PFSK-1 (cell line): ENCODE results near the gene DAGLA.

Source experiments
- FOXP2 ChIP-seq: optimal IDR thresholded peaks from 2 replicates; pipeline ENCODE3; 2011; ENCODE audit warnings: borderline replicate concordance, control low read depth, inconsistent platforms; ENCODE audit not compliant: insufficient read depth; ENCODE audit errors: extremely low read length, extremely low read depth
- POLR2AphosphoS5 ChIP-seq: IDR thresholded peaks from 2 replicates; pipeline ENCODE4 v1.6.1; 2012; ENCODE audit warnings: low read depth, mild to moderate bottlenecking, control low read depth, low read length, moderate library complexity
- SIN3A ChIP-seq: IDR thresholded peaks from 2 replicates; pipeline ENCODE4 v1.6.1; 2012; ENCODE audit warnings: mild to moderate bottlenecking, low read length, moderate library complexity, borderline replicate concordance; ENCODE audit not compliant: insufficient read depth
- TAF1 ChIP-seq: IDR thresholded peaks from 2 replicates; pipeline ENCODE4 v1.6.1; 2012; ENCODE audit warnings: low read length, control low read depth, borderline replicate concordance; ENCODE audit not compliant: insufficient read depth
- TF ChIP-seq, protein P1 (sequence below), 2 experiments: IDR thresholded peaks; 2 replicates each; pipeline versions ENCODE4 v1.6.1 to v1.8.0; 2011 to 2012; ENCODE audit warnings: low read depth in 2 of 2, low read length in 2 of 2, control low read depth in 1 of 2, inconsistent platforms in 1 of 2, mild to moderate bottlenecking in 1 of 2, moderate library complexity in 1 of 2; ENCODE audit not compliant: insufficient read depth in 1 of 2

Gene DAGLA

DNA sequence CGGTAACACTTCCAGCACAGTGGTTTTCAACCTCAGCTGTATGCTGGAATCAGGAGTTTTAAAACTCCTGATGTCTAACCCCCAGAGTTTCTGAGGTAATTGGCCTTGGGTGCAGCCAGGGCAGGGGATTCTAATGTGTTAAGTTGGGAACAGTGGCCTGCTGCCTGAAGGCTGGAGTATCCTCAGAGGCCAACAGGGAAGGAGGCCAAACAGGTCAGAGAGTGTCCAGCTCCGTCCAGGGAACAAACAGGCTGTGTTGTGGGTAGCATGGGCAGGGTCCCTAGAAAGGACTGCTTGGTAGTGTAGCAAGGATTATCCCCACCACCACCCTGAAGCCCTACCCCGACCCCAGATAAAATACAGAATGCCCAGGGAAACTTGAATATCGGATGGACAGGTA, 10.8 kb upstream of the DAGLA start:
- TF ChIP-seq SIN3A (no peak), TAF1 (no peak), POLR2AphosphoS5 (no peak), FOXP2 (no peak)
- TF ChIP-seq, protein P1, sequence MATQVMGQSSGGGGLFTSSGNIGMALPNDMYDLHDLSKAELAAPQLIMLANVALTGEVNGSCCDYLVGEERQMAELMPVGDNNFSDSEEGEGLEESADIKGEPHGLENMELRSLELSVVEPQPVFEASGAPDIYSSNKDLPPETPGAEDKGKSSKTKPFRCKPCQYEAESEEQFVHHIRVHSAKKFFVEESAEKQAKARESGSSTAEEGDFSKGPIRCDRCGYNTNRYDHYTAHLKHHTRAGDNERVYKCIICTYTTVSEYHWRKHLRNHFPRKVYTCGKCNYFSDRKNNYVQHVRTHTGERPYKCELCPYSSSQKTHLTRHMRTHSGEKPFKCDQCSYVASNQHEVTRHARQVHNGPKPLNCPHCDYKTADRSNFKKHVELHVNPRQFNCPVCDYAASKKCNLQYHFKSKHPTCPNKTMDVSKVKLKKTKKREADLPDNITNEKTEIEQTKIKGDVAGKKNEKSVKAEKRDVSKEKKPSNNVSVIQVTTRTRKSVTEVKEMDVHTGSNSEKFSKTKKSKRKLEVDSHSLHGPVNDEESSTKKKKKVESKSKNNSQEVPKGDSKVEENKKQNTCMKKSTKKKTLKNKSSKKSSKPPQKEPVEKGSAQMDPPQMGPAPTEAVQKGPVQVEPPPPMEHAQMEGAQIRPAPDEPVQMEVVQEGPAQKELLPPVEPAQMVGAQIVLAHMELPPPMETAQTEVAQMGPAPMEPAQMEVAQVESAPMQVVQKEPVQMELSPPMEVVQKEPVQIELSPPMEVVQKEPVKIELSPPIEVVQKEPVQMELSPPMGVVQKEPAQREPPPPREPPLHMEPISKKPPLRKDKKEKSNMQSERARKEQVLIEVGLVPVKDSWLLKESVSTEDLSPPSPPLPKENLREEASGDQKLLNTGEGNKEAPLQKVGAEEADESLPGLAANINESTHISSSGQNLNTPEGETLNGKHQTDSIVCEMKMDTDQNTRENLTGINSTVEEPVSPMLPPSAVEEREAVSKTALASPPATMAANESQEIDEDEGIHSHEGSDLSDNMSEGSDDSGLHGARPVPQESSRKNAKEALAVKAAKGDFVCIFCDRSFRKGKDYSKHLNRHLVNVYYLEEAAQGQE (IDR thresholded peaks at IDR 0.05; ENCODE audit: insufficient read depth in 1 of 2, low read depth in 2 of 2, low read length in 2 of 2) = no peak

DNA sequence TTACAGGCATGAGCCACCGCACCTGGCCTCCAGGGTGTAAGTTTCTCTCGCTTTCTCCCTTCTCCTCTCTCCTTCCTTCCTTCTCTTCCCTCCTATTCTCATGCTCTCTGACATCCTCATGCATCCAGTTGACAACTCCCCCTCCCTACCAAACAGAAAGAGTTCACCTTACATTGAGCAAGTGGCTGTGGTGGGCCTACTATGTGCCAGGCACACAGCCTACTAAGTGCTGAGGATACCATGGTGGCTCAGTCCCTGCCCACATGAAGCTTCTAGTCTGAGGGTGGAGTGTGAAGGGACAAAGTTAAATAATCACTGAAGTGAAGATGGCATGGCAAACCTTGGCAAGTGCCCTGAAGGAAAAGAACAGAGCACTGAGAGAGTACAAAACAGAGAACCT, 9.6 kb upstream of the DAGLA start:
- TF ChIP-seq SIN3A (no peak), TAF1 (no peak), POLR2AphosphoS5 (no peak), FOXP2 (no peak)
- TF ChIP-seq, protein P1 (IDR thresholded peaks at IDR 0.05; ENCODE audit: insufficient read depth in 1 of 2, low read depth in 2 of 2, low read length in 2 of 2) = no peak

DNA sequence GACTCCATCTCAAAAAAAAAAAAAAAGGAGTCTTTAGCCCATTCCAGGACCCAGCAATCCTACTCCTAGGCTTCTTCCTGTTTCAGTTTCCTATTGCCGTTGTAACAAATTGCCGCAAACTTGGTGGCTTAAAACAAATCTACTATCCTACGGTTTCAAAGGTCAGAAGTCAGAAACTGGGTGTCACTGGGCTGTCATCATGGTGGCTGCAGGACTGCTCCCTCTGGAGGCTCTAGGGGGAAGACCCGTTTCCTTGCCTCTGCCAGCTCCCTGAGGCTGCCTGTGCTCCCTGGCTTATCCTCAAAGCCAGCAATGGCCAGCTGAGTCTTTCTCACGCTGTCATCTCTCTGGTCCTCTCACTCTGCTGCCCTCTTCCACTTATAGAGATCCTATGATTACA, 8.7 kb upstream of the DAGLA start:
- TF ChIP-seq POLR2AphosphoS5 = no peak
- no peak for TF ChIP-seq SIN3A
- TF ChIP-seq, protein P1 (IDR thresholded peaks at IDR 0.05; ENCODE audit: insufficient read depth in 1 of 2, low read depth in 2 of 2, low read length in 2 of 2) = no peak
- no peak for TF ChIP-seq TAF1
- no peak for TF ChIP-seq FOXP2

DNA sequence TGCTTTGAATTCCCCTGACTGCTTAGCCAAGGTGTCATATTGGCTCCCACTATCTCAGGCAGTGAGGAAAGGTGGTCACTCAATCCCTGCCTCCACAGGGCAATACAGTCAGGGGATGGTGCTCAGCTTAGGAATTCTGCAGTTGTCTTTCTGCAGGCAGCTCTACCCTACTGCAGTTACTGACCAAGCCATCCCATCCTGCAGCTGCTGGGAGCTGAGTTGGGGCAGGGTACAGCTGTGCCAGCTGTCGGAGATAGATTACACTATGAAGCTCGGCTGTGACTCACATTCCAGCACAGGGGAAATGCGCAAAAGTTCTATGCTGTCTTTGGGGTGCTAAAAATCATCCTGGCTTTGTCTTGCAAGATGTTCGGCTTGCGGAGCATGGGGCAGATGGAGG, 4.4 kb upstream of the DAGLA start:
- TF ChIP-seq, protein P1 (IDR thresholded peaks at IDR 0.05; ENCODE audit: insufficient read depth in 1 of 2, low read depth in 2 of 2, low read length in 2 of 2) = no peak
- TF ChIP-seq FOXP2 = no peak
- TF ChIP-seq SIN3A = no peak
- TF ChIP-seq POLR2AphosphoS5 = no peak
- TF ChIP-seq TAF1 = no peak

DNA sequence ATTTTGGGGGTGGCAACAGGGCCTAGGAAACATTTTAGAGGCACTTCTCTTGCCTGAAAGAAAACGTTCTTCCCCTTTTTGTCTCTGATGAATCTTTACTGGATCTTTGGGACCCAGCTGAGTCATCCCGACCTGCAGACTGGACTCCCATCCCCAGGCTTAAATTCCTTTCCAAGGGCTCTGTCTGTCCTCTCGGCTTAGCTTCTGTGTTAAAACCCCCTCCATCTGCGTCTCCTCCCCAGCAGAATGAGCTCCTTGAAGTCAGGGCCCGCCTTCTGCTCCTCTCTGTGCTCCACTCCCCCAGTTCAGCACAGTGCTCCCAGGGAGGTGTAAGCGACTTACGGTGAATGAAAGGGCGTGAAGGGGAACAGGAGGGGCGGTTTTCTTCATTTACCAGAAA, 895 bp upstream of the DAGLA start:
- no peak for TF ChIP-seq POLR2AphosphoS5
- no peak for TF ChIP-seq SIN3A
- no peak for TF ChIP-seq FOXP2
- TF ChIP-seq, protein P1 (IDR thresholded peaks at IDR 0.05; ENCODE audit: insufficient read depth in 1 of 2, low read depth in 2 of 2, low read length in 2 of 2) = no peak
- TF ChIP-seq TAF1 = no peak
